ENCODE measurements around the gene ESRRG.

- TF ChIP-seq CTCF (IDR thresholded peaks at IDR 0.05) (no peak), POLR2A (IDR thresholded peaks at IDR 0.05) (no peak)
Measured at GRCh38 chr1:216475659-216476276, 247.5 kb downstream of the ESRRG start.
